ENCODE measurements around the gene PLS1. TPM values are rescaled to one million over a fixed set of nuclear protein-coding genes. Genes with fewer than 3 reads are reported as not detected.

Gene PLS1
- polyA plus RNA-seq, 1 of the 3 experiments (the other 2 are of a cell fraction): 2.9 TPM

DNA sequence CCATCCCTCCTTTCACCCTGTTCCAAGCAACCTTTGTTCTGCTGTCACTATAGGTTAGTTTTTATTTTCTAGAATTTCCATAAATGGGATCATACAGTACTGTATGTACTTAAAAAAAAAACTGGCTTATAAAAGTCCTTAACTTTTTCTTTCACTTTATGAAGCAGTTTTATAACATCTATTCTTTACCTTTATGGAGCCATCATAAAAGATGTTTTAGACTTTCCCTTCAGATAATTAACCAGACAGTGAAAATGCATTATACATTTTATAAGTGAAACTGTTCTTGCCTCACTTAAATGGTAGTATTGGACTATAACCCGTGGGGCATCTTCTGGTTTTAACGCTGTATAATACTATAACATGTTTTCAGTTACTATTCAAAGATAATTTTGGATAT lies 26.2 kb downstream of the PLS1 start:
- H3K27me3 ChIP-seq (ENCODE audit: insufficient read depth): no peaks in the 10 kb centered on the region
- no peak overlapping the region for H3K27ac ChIP-seq (ENCODE audit: low read depth in 2 of 2, low read length in 1 of 2)
- H2AFZ ChIP-seq (ENCODE audit: low read depth): no peak overlapping the region
- ChIA-PET CTCF (no interaction called here), POLR2A (no interaction called here)
- TF ChIP-seq YY1 (IDR thresholded peaks at IDR 0.05; ENCODE audit: low read depth): no peak
- no peak for TF ChIP-seq SIN3A (IDR thresholded peaks at IDR 0.05; ENCODE audit: borderline replicate concordance, low read depth, low read length)
- TF ChIP-seq MXI1 (IDR thresholded peaks at IDR 0.05; ENCODE audit: low read depth, low read length): no peak
- no peak for TF ChIP-seq GATA2 (CRISPR knock-in tag; IDR thresholded peaks at IDR 0.05)
- TF ChIP-seq, protein P1, sequence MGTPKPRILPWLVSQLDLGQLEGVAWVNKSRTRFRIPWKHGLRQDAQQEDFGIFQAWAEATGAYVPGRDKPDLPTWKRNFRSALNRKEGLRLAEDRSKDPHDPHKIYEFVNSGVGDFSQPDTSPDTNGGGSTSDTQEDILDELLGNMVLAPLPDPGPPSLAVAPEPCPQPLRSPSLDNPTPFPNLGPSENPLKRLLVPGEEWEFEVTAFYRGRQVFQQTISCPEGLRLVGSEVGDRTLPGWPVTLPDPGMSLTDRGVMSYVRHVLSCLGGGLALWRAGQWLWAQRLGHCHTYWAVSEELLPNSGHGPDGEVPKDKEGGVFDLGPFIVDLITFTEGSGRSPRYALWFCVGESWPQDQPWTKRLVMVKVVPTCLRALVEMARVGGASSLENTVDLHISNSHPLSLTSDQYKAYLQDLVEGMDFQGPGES (IDR thresholded peaks at IDR 0.05; ENCODE audit: low read depth, low read length): no peak
- DNase-seq: no peak
- no peak overlapping the region for H3K4me2 ChIP-seq
- H3K4me3 ChIP-seq (ENCODE audit: low read depth in 2 of 2, low read length in 1 of 2): no peak overlapping the region
- H3K79me2 ChIP-seq (ENCODE audit: insufficient read depth): no peaks in the 10 kb centered on the region
- H3K9me2 ChIP-seq: no peaks in the 10 kb centered on the region
- H3F3A ChIP-seq (replicated peaks; ENCODE audit: insufficient read depth): no peaks in the 10 kb centered on the region
- H3K9me3 ChIP-seq: no peaks in the 10 kb centered on the region
- no peaks in the 10 kb centered on the region for H3K36me3 ChIP-seq (replicated peaks in 1 of 2; ENCODE audit: control insufficient read depth in 1 of 2, insufficient read depth in 2 of 2, low read length in 1 of 2)
- H3K9ac ChIP-seq: no peak overlapping the region
- H4K20me1 ChIP-seq (ENCODE audit: insufficient read depth): no peaks in the 10 kb centered on the region
- H3K4me1 ChIP-seq (ENCODE audit: control insufficient read depth in 1 of 2, insufficient read depth in 2 of 2, low read depth in 1 of 2, low read length in 1 of 2): no peaks in the 10 kb centered on the region
- WGBS (ENCODE audit: low lambda C conversion rate): 56% methylated on average over 2 of the region's 2 CpGs

DNA sequence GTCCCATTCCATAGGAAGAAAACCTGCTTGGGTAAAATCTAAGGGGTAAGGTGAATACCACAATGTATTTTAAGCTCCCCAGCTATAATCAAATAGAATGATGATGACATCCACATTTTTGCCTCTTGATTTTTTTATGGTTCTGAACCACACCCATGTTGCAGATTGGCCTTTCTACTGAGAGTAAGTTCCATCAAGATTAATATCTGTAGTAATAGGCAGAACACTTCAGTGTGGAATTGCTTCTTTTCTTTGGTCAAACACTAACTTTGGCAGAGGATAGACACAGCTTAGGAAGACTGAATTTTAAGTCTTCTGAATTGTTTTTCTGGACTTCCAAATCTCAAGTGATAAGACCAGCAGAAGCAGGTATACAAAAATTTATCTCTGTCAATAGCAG lies 27.0 kb downstream of the PLS1 start:
- Histone ChIP-seq H2AFZ (ENCODE audit: low read depth) (no peak overlapping the region), H3K4me3 (ENCODE audit: low read depth in 2 of 2, low read length in 1 of 2) (no peak overlapping the region), H3K36me3 (replicated peaks in 1 of 2; ENCODE audit: control insufficient read depth in 1 of 2, insufficient read depth in 2 of 2, low read length in 1 of 2) (no peaks in the 10 kb centered on the region), H3K79me2 (ENCODE audit: insufficient read depth) (no peaks in the 10 kb centered on the region), H3K27me3 (ENCODE audit: insufficient read depth) (no peaks in the 10 kb centered on the region), H3K9me3 (no peaks in the 10 kb centered on the region), H4K20me1 (ENCODE audit: insufficient read depth) (no peaks in the 10 kb centered on the region), H3K4me2 (no peak overlapping the region), H3K4me1 (ENCODE audit: control insufficient read depth in 1 of 2, insufficient read depth in 2 of 2, low read depth in 1 of 2, low read length in 1 of 2) (no peaks in the 10 kb centered on the region), H3K9ac (no peak overlapping the region), H3K27ac (ENCODE audit: low read depth in 2 of 2, low read length in 1 of 2) (no peak overlapping the region), H3K9me2 (no peaks in the 10 kb centered on the region), H3F3A (replicated peaks; ENCODE audit: insufficient read depth) (no peaks in the 10 kb centered on the region)
- ChIA-PET POLR2A (no interaction called here), CTCF (no interaction called here)
- no peak for DNase-seq
- TF ChIP-seq, protein P2, sequence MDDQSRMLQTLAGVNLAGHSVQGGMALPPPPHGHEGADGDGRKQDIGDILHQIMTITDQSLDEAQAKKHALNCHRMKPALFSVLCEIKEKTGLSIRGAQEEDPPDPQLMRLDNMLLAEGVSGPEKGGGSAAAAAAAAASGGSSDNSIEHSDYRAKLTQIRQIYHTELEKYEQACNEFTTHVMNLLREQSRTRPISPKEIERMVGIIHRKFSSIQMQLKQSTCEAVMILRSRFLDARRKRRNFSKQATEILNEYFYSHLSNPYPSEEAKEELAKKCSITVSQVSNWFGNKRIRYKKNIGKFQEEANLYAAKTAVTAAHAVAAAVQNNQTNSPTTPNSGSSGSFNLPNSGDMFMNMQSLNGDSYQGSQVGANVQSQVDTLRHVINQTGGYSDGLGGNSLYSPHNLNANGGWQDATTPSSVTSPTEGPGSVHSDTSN (IDR thresholded peaks at IDR 0.05): no peak
- no peak for TF ChIP-seq TCF12 (IDR thresholded peaks at IDR 0.05)
- TF ChIP-seq, protein P3, sequence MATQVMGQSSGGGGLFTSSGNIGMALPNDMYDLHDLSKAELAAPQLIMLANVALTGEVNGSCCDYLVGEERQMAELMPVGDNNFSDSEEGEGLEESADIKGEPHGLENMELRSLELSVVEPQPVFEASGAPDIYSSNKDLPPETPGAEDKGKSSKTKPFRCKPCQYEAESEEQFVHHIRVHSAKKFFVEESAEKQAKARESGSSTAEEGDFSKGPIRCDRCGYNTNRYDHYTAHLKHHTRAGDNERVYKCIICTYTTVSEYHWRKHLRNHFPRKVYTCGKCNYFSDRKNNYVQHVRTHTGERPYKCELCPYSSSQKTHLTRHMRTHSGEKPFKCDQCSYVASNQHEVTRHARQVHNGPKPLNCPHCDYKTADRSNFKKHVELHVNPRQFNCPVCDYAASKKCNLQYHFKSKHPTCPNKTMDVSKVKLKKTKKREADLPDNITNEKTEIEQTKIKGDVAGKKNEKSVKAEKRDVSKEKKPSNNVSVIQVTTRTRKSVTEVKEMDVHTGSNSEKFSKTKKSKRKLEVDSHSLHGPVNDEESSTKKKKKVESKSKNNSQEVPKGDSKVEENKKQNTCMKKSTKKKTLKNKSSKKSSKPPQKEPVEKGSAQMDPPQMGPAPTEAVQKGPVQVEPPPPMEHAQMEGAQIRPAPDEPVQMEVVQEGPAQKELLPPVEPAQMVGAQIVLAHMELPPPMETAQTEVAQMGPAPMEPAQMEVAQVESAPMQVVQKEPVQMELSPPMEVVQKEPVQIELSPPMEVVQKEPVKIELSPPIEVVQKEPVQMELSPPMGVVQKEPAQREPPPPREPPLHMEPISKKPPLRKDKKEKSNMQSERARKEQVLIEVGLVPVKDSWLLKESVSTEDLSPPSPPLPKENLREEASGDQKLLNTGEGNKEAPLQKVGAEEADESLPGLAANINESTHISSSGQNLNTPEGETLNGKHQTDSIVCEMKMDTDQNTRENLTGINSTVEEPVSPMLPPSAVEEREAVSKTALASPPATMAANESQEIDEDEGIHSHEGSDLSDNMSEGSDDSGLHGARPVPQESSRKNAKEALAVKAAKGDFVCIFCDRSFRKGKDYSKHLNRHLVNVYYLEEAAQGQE (IDR thresholded peaks at IDR 0.05; ENCODE audit: low read depth, low read length): no peak
- TF ChIP-seq, protein P1 (IDR thresholded peaks at IDR 0.05; ENCODE audit: low read depth, low read length): no peak
- no peak for TF ChIP-seq EZH2phosphoT487 (IDR thresholded peaks at IDR 0.05; ENCODE audit: borderline replicate concordance, low read depth)
- TF ChIP-seq, protein P4, sequence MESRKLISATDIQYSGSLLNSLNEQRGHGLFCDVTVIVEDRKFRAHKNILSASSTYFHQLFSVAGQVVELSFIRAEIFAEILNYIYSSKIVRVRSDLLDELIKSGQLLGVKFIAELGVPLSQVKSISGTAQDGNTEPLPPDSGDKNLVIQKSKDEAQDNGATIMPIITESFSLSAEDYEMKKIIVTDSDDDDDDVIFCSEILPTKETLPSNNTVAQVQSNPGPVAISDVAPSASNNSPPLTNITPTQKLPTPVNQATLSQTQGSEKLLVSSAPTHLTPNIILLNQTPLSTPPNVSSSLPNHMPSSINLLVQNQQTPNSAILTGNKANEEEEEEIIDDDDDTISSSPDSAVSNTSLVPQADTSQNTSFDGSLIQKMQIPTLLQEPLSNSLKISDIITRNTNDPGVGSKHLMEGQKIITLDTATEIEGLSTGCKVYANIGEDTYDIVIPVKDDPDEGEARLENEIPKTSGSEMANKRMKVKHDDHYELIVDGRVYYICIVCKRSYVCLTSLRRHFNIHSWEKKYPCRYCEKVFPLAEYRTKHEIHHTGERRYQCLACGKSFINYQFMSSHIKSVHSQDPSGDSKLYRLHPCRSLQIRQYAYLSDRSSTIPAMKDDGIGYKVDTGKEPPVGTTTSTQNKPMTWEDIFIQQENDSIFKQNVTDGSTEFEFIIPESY (IDR thresholded peaks at IDR 0.05; ENCODE audit: borderline replicate concordance, low read depth): no peak
- no peak for TF ChIP-seq MXI1 (IDR thresholded peaks at IDR 0.05; ENCODE audit: low read depth, low read length)
- TF ChIP-seq RFX5 (IDR thresholded peaks at IDR 0.05; ENCODE audit: low read length): no peak
- no peak for TF ChIP-seq RCOR1 (IDR thresholded peaks at IDR 0.05; ENCODE audit: low read length)
- TF ChIP-seq TAF1 (IDR thresholded peaks at IDR 0.05; ENCODE audit: borderline replicate concordance, low read depth, low read length): no peak
- TF ChIP-seq, protein P5, sequence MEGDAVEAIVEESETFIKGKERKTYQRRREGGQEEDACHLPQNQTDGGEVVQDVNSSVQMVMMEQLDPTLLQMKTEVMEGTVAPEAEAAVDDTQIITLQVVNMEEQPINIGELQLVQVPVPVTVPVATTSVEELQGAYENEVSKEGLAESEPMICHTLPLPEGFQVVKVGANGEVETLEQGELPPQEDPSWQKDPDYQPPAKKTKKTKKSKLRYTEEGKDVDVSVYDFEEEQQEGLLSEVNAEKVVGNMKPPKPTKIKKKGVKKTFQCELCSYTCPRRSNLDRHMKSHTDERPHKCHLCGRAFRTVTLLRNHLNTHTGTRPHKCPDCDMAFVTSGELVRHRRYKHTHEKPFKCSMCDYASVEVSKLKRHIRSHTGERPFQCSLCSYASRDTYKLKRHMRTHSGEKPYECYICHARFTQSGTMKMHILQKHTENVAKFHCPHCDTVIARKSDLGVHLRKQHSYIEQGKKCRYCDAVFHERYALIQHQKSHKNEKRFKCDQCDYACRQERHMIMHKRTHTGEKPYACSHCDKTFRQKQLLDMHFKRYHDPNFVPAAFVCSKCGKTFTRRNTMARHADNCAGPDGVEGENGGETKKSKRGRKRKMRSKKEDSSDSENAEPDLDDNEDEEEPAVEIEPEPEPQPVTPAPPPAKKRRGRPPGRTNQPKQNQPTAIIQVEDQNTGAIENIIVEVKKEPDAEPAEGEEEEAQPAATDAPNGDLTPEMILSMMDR (IDR thresholded peaks at IDR 0.05): no peak
- TF ChIP-seq FOXJ3 (CRISPR knock-in tag; IDR thresholded peaks at IDR 0.05): no peak
- TF ChIP-seq, protein P6, sequence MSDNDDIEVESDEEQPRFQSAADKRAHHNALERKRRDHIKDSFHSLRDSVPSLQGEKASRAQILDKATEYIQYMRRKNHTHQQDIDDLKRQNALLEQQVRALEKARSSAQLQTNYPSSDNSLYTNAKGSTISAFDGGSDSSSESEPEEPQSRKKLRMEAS (IDR thresholded peaks at IDR 0.05; ENCODE audit: low read depth): no peak

Measured in SK-N-SH (cell line).